Transverse colon (tissue), 4 donors: ENCODE measurements around the gene DGUOK. TPM values are rescaled to one million over a fixed set of nuclear protein-coding genes. Genes with fewer than 3 reads are reported as not detected.

Experiments
- DNase-seq: peaks from one replicate; pipeline ENCODE4 v3.0.0-alpha.2; 2019
- H3K27ac ChIP-seq, 4 donors: fragments of 200-600 bp; sonication (generic); 2 replicates each; pipeline ENCODE4 v1.5.1; 2016 to 2018; ENCODE audit warnings: inconsistent platforms in 4 of 4
- H3K27me3 ChIP-seq: fragments of 200-600 bp; sonication (generic); 2 replicates; pipeline ENCODE4 v1.5.1; 2017; ENCODE audit warnings: inconsistent platforms
- H3K36me3 ChIP-seq, 4 donors: fragments of 200-600 bp; sonication (generic); 2 replicates each; pipeline ENCODE4 v1.5.1; 2017 to 2019; ENCODE audit warnings: inconsistent platforms in 4 of 4
- H3K4me1 ChIP-seq, 4 donors: fragments of 200-600 bp; sonication (generic); 2 replicates each; pipeline ENCODE4 v1.5.1; 2017 to 2020; ENCODE audit warnings: inconsistent platforms in 4 of 4
- H3K4me3 ChIP-seq, 4 donors: fragments of 200-600 bp; sonication (generic); 1 replicate in 1 of 4; 2 replicates in 3 of 4; pipeline versions ENCODE4 v1.5.1 to v1.6.1; 2017 to 2019; ENCODE audit warnings: inconsistent platforms in 4 of 4
- H3K9me3 ChIP-seq, 2 donors: fragments of 200-600 bp; sonication (generic); 2 replicates each; pipeline ENCODE4 v1.5.1; 2017 to 2019; ENCODE audit warnings: inconsistent platforms in 2 of 2
- CTCF ChIP-seq, 5 experiments: fragments of 200-600 bp in 3 of 5; fragments of 450-650 bp in 2 of 5; sonication (generic) in 3 of 5; IDR thresholded peaks; 1 replicate in 2 of 5; 2 replicates in 3 of 5; pipeline ENCODE4 v1.5.1; 2016 to 2017; ENCODE audit warnings: antibody characterized with exemption in 5 of 5, inconsistent platforms in 3 of 5, mild to moderate bottlenecking in 2 of 5, moderate library complexity in 1 of 5
- EP300 ChIP-seq: sonication (generic); formaldehyde crosslinking; IDR thresholded peaks from one replicate; pipeline ENCODE4 v1.6.1; 2017; ENCODE audit warnings: antibody characterized with exemption, low read depth
- POLR2A ChIP-seq: fragments of 450-650 bp; IDR thresholded peaks from one replicate; pipeline ENCODE4 v1.6.1; 2016; ENCODE audit warnings: antibody characterized with exemption, mild to moderate bottlenecking, moderate library complexity
- POLR2AphosphoS5 ChIP-seq, 3 donors: sonication (generic); formaldehyde crosslinking; IDR thresholded peaks; one replicate each; pipeline ENCODE4 v1.6.1; 2016; ENCODE audit warnings: antibody characterized with exemption in 3 of 3
- WGBS, 2 donors: methylation state at CpG; one replicate each; pipeline ENCODE4 v1.1.5; 2018; ENCODE audit warnings: low coverage in 1 of 2; 5-methylcytosine and 5-hydroxymethylcytosine counted together
- in situ Hi-C, 4 donors: fragments of 200-750 bp; cut with MboI; loops; one replicate each; pipeline versions ENCODE4 v1.15.0 to v1.15.1; 2017; ENCODE audit warnings: low sequenced_read_pairs in 3 of 4, low pct_ligation_motif_present in 1 of 4, low pct_unique_long_range_greater_than_20kb in 1 of 4
- intact Hi-C: fragments of 100-400 bp; cut with DNase I; formaldehyde crosslinking; loops from one replicate; pipeline ENCODE4 v1.15.1; 2023; ENCODE audit warnings: low total_unique reads
- total RNA-seq, 4 donors: library from RNA; depleted of rRNA; stranded (reverse); fragments of >200 nt; gene quantifications; one replicate each; pipeline ENCODE4 v1.1.0, GENCODE V29; 2016

Gene DGUOK
- total RNA-seq, 4 donors from 2014 or later: 27.3 to 49.7 (median 40.3) TPM

- H3K4me1 ChIP-seq: peaks cover 27 to 77% (median 68%) of the 10 kb centered on the region in 4 donors
- peak overlapping the region; percentile 10 to 73 (median 65) for H3K4me3 ChIP-seq
- H3K9me3 ChIP-seq: no peaks in the 10 kb centered on the region
- no peak for TF ChIP-seq POLR2AphosphoS5 (IDR thresholded peaks at IDR 0.05)
- TF ChIP-seq POLR2A: peak; percentile 38
- peak; percentile 40 for DNase-seq
- in situ Hi-C loops (loop anchor here in 1 of 4 donors (25.0 kb wide), 1 partner anchor 148 kb away; the partner anchor contains the start of gene STAMBP), intact Hi-C loops (loop anchor here (10.0 kb wide), 2 partner anchors 61 to 161 kb away; partner anchors contain the start of genes DGUOK and STAMBP)
- WGBS, 2 donors: 4% methylated on average over 22 of the region's 66 CpGs; no CpG with 5 or more reads in 1 of the 2 donors
- no peaks in the 10 kb centered on the region for H3K36me3 ChIP-seq
- no peaks in the 10 kb centered on the region for H3K27me3 ChIP-seq
- peak overlapping the region; percentile 89 to 96 (median 92) for H3K27ac ChIP-seq
Measured at GRCh38 chr2:73985308-73986084, 58.8 kb downstream of the DGUOK start.

- WGBS, 2 donors: 66% methylated on average over 21 of the region's 21 CpGs; no CpG with 5 or more reads in 1 of the 2 donors
- Histone ChIP-seq H3K27me3 (no peaks in the 10 kb centered on the region), H3K4me3 (peak overlapping the region in 3 of 4 donors; percentile 10 to 65 (median 65)), H3K36me3 (no peaks in the 10 kb centered on the region), H3K4me1 (peaks cover 27 to 70% (median 62%) of the 10 kb centered on the region in 4 donors), H3K9me3 (no peaks in the 10 kb centered on the region), H3K27ac (peak overlapping the region; percentile 64 to 96 (median 92))
- intact Hi-C loops (loop anchor here (10.0 kb wide), 2 partner anchors 61 to 161 kb away; partner anchors contain the start of genes DGUOK and STAMBP), in situ Hi-C loops (loop anchor here in 1 of 4 donors (25.0 kb wide), 1 partner anchor 149 kb away; the partner anchor contains the start of gene STAMBP)
- no peak for TF ChIP-seq POLR2AphosphoS5 (IDR thresholded peaks at IDR 0.05)
- TF ChIP-seq EP300: no peak
- TF ChIP-seq POLR2A: no peak
- TF ChIP-seq CTCF (IDR thresholded peaks at IDR 0.05): no peak
- DNase-seq: no peak
Measured at GRCh38 chr2:73986085-73986681, 59.5 kb downstream of the DGUOK start.

- peak overlapping the region in 3 of 4 donors; percentile 9 to 30 (median 13) for H3K27ac ChIP-seq
- no peaks in the 10 kb centered on the region for H3K27me3 ChIP-seq
- in situ Hi-C loops: loop anchor here in 1 of 4 donors (25.0 kb wide), 1 partner anchor 150 kb away; the partner anchor contains the start of gene STAMBP
- no peaks in the 10 kb centered on the region for H3K36me3 ChIP-seq
- WGBS, 2 donors: 36% methylated on average over 18 of the region's 24 CpGs; no CpG with 5 or more reads in 1 of the 2 donors
- TF ChIP-seq CTCF (IDR thresholded peaks at IDR 0.05): peak in 3 of 5 experiments; percentile 14 to 38 (median 31)
- no peak for TF ChIP-seq EP300
- intact Hi-C loops: loop anchor here (10.0 kb wide), 2 partner anchors 63 to 163 kb away; partner anchors contain the start of genes DGUOK and STAMBP
- H3K4me1 ChIP-seq: peaks cover 23 to 58% (median 51%) of the 10 kb centered on the region in 4 donors
- no peaks in the 10 kb centered on the region for H3K9me3 ChIP-seq
- DNase-seq: peak; percentile 64
- H3K4me3 ChIP-seq: peak overlapping the region in 3 of 4 donors; percentile 3 to 65 (median 19)
Measured at GRCh38 chr2:73987109-73987947, 60.6 kb downstream of the DGUOK start.
